Right atrium auricular region (tissue), 2 donors: Measurements from ENCODE around the gene C19orf33. TPM values are rescaled to one million over a fixed set of nuclear protein-coding genes. Genes with fewer than 3 reads are reported as not detected.

Experiments used
- DNase-seq: peaks from one replicate; pipeline ENCODE4 v3.0.0-alpha.2; 2019; ENCODE audit warnings: low spot score
- H3K27ac ChIP-seq, 2 donors: fragments of 200-600 bp; sonication (generic); 1 replicate in 1 of 2; 2 replicates in 1 of 2; pipeline ENCODE4 v1.5.1; 2016 to 2019
- H3K27me3 ChIP-seq, 2 donors: fragments of 200-600 bp; sonication (generic); one replicate each; pipeline versions ENCODE4 v1.5.1 to v1.6.0; 2017 to 2019
- H3K36me3 ChIP-seq: fragments of 200-600 bp; sonication (generic); one replicate; pipeline ENCODE4 v1.5.1; 2016
- H3K4me1 ChIP-seq, 2 donors: fragments of 200-600 bp; sonication (generic); one replicate each; pipeline versions ENCODE4 v1.5.1 to v1.6.0; 2017 to 2019
- H3K4me3 ChIP-seq, 2 donors: fragments of 200-600 bp; sonication (generic); 1 replicate in 1 of 2; 2 replicates in 1 of 2; pipeline ENCODE4 v1.5.1; 2017 to 2019; ENCODE audit warnings: mild to moderate bottlenecking in 1 of 2, moderate library complexity in 1 of 2
- H3K9me3 ChIP-seq, 2 donors: fragments of 200-600 bp; sonication (generic); one replicate each; pipeline ENCODE4 v1.5.1; 2019
- total RNA-seq, 2 donors: library from RNA; depleted of rRNA; stranded (reverse); fragments of >200 nt; gene quantifications; one replicate each; pipeline ENCODE4 v1.1.0, GENCODE V29; 2016
- TF ChIP-seq, protein P1 (sequence below), 2 donors: fragments of 200-600 bp; sonication (generic); IDR thresholded peaks; one replicate each; pipeline ENCODE4 v1.5.1; 2019; ENCODE audit warnings: antibody characterized with exemption in 2 of 2

Gene C19orf33
- total RNA-seq, 2 donors from 2014 or later: 18.9 to 48.6 TPM

DNA sequence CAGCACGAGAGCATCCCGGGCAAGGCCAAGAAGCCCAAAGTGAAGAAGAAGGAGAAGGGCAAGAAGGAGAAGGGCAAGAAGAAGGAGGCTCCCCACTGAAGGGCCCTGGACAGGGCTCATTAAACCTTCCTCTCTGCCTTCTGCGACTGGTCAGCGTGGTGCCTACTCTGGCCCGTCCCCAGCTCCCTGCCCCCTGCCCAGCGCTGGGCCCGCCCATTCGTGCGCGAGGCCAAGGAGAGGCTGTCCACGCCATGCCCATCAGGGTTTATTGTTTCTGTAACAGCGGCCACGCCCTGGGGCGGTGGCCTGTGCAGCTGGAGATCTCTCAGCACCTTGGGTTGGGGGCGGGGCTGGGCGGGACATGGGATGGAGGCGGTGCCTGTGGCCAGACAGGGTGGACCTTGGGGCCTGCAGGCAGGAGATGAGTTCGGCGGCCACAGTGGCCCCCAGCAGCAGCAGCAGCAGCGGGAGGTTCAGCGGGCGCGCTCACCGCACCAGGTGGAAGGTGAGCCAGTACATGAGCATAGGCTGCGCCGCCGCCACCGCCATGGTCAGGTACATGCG, 897 bp downstream of the C19orf33 start:
- peak overlapping the region in 1 of 2 donors; percentile 22 for H3K27ac ChIP-seq
- peaks cover 13% of the 10 kb centered on the region for H3K36me3 ChIP-seq
- no peak for DNase-seq
- no peaks in the 10 kb centered on the region for H3K27me3 ChIP-seq
- no peaks in the 10 kb centered on the region for H3K9me3 ChIP-seq
- TF ChIP-seq, protein P1, sequence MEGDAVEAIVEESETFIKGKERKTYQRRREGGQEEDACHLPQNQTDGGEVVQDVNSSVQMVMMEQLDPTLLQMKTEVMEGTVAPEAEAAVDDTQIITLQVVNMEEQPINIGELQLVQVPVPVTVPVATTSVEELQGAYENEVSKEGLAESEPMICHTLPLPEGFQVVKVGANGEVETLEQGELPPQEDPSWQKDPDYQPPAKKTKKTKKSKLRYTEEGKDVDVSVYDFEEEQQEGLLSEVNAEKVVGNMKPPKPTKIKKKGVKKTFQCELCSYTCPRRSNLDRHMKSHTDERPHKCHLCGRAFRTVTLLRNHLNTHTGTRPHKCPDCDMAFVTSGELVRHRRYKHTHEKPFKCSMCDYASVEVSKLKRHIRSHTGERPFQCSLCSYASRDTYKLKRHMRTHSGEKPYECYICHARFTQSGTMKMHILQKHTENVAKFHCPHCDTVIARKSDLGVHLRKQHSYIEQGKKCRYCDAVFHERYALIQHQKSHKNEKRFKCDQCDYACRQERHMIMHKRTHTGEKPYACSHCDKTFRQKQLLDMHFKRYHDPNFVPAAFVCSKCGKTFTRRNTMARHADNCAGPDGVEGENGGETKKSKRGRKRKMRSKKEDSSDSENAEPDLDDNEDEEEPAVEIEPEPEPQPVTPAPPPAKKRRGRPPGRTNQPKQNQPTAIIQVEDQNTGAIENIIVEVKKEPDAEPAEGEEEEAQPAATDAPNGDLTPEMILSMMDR (IDR thresholded peaks at IDR 0.05): no peak
- H3K4me1 ChIP-seq: no peaks in the 10 kb centered on the region
- H3K4me3 ChIP-seq: peak overlapping the region in 1 of 2 donors; percentile 19

GRCh38 chr19:38306236-38306635, 2.2 kb downstream of the C19orf33 start:
- no peak for DNase-seq
- Histone ChIP-seq H3K27ac (no peak overlapping the region), H3K9me3 (no peaks in the 10 kb centered on the region), H3K27me3 (no peaks in the 10 kb centered on the region), H3K4me1 (no peaks in the 10 kb centered on the region), H3K4me3 (no peak overlapping the region), H3K36me3 (peaks cover 13% of the 10 kb centered on the region)
- TF ChIP-seq, protein P1 (IDR thresholded peaks at IDR 0.05): no peak

GRCh38 chr19:38307076-38307475, 3.0 kb downstream of the C19orf33 start:
- TF ChIP-seq, protein P1 (IDR thresholded peaks at IDR 0.05): no peak
- Histone ChIP-seq H3K9me3 (no peaks in the 10 kb centered on the region), H3K27me3 (no peaks in the 10 kb centered on the region), H3K27ac (no peak overlapping the region), H3K36me3 (peaks cover 13% of the 10 kb centered on the region), H3K4me1 (no peaks in the 10 kb centered on the region), H3K4me3 (no peak overlapping the region)
- DNase-seq: no peak

GRCh38 chr19:38307597-38307996, 3.5 kb downstream of the C19orf33 start:
- DNase-seq: no peak
- H3K27ac ChIP-seq: no peak overlapping the region
- no peaks in the 10 kb centered on the region for H3K4me1 ChIP-seq
- H3K36me3 ChIP-seq: peaks cover 13% of the 10 kb centered on the region
- no peak overlapping the region for H3K4me3 ChIP-seq
- TF ChIP-seq, protein P1 (IDR thresholded peaks at IDR 0.05): no peak
- H3K9me3 ChIP-seq: no peaks in the 10 kb centered on the region
- H3K27me3 ChIP-seq: no peaks in the 10 kb centered on the region

GRCh38 chr19:38308006-38308766, 4.1 kb downstream of the C19orf33 start:
- DNase-seq: no peak
- Histone ChIP-seq H3K27me3 (no peaks in the 10 kb centered on the region), H3K27ac (no peak overlapping the region), H3K4me1 (no peaks in the 10 kb centered on the region), H3K4me3 (no peak overlapping the region), H3K9me3 (no peaks in the 10 kb centered on the region), H3K36me3 (peaks cover 13% of the 10 kb centered on the region)
- TF ChIP-seq, protein P1 (IDR thresholded peaks at IDR 0.05): no peak
